HK-2 (cell line): ENCODE data around the gene JUND.

ENCODE experiments used
- DNase-seq: peaks from one replicate; pipeline ENCODE4 v3.0.0-alpha.2; 2018; ENCODE audit not compliant: unreplicated experiment

JUND gene

GRCh38 chr19:18269070-18269723, 12.2 kb downstream of the JUND start:
- DNase-seq = no peak

- no peak for DNase-seq
Measured at GRCh38 chr19:18266771-18267686, 14.4 kb downstream of the JUND start.

DNA sequence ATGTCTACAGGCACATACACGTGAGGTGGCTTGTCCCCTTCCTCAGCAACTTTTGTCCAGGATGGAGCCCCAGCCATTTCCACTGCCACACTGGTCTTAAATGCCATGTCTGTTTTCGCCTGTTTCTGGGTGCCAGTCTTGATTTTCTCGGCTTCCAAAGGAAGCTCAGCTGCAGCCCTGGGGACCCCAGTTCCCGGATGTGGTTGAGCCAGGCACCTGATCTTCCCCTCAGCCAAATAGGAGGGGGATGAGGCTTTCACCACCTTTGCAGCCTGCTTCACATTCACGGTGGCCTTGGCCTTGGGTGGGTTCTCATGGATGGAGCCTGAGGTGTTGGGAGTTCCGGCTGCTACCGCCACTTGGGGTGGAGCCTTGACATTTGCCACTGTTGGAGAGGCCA, 15.8 kb downstream of the JUND start:
- no peak for DNase-seq

- no peak for DNase-seq
Measured at GRCh38 chr19:18264971-18265540, 16.4 kb downstream of the JUND start.

DNA sequence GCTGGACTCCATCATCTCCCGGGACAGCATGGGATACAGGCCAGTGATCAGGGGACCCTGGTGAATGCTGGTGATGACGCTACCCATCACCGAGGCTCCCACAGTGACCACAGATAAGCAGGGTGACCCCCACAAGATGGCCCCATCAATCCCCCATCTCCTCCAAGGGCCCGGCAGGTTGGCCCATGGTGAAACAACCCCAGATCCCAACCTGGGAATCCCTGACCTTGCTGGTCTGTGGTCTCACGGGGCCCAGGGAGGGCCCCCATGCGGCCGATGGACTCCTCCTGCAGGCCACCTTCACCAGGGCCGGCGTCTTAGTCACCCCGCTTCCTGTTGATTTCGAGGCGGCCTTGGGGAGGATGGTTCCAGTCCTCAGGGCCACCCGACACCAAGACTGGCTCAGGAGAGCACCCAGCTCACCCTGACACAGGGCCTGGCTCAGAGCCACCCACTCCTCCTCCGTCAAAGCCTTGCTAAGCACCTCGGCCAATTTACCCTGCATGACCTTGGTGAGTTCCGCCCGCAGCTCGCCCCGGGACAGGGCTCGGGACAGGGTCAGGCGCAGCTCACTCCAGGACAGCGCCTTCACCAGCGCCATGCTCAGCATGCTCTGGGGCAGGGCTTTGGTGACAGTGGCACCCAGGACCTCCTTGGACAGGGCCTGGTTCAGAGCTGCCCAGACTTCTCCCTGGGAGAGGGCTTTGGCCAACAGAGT, 17.1 kb downstream of the JUND start:
- DNase-seq = no peak

DNA sequence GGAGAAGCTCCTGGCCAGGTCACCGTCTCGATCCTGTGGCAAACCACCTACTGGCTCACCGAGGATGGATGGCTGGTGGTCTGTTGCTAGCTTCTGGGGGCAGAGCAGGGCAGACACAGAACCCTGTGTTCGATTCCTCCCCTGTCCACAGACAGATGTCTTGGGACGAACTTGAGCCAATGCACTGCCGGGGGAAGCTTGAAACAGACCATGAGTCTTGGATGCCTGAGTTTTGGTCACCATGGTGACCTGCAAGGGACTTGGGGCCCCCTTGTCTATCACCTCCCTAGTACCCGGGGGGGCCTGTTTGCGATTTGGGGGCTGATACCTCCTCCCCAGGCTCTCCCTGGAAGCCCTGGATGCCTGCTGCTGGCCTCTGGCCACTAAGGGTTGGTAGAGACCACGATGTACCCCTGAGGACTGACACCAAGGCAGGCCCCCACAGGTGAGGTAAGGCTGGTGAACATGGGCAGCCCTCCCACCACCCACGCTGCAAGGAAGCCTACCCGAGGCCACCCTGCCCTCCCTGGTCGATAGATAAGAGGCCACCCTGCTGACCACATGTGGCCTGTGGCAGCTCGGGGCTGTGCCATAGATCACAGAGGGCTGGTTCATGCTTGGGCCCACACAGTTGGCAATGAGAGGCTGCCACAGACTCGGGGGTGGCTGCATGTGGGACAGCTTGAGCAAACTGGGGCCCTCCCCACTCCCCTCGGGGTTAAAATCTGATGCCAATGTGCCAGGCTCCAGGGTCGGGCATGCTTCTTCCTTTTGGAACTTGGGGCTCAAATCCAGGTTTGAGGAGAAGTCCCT, 17.9 kb downstream of the JUND start:
- DNase-seq = no peak

DNA sequence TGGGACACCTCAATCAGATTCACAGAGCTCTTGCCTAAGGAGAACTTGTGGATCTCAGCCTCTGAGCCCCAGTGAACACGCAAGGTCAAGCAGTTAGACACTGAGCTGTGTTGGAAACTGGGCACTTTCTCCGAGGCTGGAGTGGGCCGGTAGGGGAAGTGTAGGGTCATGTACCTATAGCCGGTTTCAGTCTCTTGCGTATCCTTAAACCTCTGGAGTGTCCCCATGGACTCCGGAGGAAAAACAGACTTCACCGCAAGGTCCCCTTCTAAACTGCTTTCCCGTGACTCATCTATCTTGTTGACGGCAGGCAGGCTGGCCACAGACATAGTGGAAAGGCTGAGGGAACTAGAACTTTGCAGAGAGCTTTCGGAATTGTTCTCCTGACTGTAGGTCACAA, 18.5 kb downstream of the JUND start:
- DNase-seq = no peak

- no peak for DNase-seq
Measured at GRCh38 chr19:18262144-18262543, 19.3 kb downstream of the JUND start.

DNA sequence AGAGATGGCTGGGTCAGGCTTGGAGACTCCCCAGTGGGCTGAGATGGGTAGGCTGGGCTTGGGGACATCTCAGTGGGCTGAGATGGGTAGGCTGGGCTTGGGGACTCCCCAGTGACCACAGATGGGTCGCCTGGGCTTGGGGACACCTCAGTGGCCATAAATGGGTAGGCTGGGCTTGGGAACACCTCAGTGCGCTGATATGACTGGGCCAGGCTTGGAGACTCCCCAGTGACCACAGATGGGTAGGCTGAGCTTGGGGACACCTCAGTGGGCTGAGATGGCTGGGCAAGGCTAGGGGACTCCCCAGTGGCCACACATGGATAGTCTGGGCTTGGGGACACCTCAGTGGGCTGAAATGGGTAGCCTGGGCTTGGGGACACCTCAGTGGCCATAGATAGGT, 19.9 kb downstream of the JUND start:
- no peak for DNase-seq

- no peak for DNase-seq
Measured at GRCh38 chr19:18259893-18260292, 21.5 kb downstream of the JUND start.

- no peak for DNase-seq
Measured at GRCh38 chr19:18257503-18258470, 23.6 kb downstream of the JUND start.

GRCh38 chr19:18254546-18255503, 26.6 kb downstream of the JUND start:
- no peak for DNase-seq

- DNase-seq = no peak
Measured at GRCh38 chr19:18253716-18254115, 27.7 kb downstream of the JUND start.

- no peak for DNase-seq
Measured at GRCh38 chr19:18253130-18253529, 28.3 kb downstream of the JUND start.

- DNase-seq = no peak
Measured at GRCh38 chr19:18252370-18252717, 29.1 kb downstream of the JUND start.

DNA sequence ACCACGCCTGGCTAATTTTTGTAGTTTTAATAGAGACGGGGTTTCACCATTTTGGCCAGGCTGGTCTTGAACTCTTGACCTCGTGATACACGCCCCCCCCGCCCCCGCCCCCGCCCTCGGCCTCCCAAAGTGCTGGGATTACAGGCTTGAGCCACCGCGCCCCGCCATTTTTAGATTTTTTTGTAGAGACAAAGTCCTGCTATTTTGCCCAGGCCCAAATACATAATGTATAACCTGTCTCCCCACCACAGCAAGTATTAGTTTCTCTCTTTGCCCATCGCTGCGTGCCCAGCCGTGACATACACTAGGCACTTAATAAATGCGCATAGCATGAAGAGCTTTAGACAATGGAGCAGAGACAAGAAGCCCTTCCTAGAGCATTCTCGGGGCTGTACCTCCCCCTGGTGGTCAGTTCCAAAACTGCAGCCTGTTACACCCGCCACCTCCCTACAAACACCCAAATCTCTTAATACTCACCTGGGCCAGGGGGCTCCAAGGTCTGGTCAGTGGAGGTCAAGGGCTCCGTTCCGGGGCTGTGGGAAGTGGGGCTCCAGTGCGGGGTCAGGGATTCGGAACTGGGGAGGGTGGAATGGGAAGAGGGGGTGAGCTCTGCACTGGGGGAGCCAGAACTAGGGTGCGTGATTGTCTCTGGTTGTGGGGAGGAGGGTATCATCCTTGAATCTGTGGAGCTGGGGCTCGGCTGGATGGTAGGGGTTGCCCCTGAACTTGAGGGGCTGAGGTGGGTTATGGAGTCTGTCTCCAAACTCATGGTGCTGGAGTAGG, 29.6 kb downstream of the JUND start:
- peak; percentile 80 for DNase-seq

DNA sequence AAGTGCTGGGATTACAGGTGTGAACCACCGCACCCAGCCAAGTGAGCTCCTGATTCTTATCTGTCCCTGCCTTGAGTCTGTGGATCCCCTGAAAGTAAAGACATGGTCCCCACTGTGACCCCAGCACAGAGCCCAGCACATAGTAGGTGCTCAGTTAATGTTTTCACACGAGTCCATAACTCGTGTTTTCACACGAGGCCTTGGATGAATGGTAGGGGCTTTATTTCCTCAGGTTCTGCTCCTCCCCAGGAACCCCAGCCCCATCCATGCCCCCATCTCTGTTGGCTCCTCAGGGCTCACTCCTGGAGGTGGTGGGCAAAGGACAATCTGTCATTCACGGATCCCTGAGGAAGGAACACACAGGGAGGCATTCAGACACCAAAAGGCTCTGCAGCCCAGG, 31.6 kb downstream of the JUND start:
- no peak for DNase-seq

DNA sequence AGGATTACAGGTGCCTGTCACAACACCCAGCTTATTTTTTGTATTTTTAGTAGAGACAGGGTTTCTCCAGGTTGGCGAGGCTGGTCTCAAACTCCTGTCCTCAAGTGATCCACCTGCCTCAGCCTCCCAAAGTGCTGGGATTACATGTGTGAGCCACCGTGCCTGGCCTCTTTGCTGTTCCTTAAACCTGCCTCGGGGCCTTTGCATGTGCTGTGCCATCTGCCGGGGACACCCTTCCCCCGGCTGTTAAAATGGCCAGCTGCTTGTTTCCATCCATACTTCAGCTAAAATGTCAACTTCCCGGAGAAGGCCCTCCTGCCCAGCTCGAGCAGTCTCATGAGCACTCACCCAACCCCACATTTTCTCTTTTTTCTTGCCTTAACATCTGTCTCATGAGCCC, 36.1 kb downstream of the JUND start:
- no peak for DNase-seq
